ENCODE measurements around the gene GULP1. TPM values are rescaled to one million over a fixed set of nuclear protein-coding genes. Genes with fewer than 3 reads are reported as not detected.

Gene GULP1
- total RNA-seq, 2 donors from 2014 or later = 15.3 to 26.5 TPM

GRCh38 chr2:188481474-188481873 lies 189.8 kb downstream of the GULP1 start:
- Mint-ChIP-seq H3K4me1 (peaks cover 22% of the 10 kb centered on the region), H3K36me3 (ENCODE audit: low read depth) (no peaks in the 10 kb centered on the region), H3K27me3 (ENCODE audit: insufficient read depth) (peaks cover 13% of the 10 kb centered on the region), H3K27ac (no peak overlapping the region), H3K4me3 (no peak overlapping the region), H3K9me3 (no peaks in the 10 kb centered on the region)
- H3K4me1 ChIP-seq (ENCODE audit: control insufficient read depth, insufficient read depth, low read length) = no peaks in the 10 kb centered on the region
- H3K27me3 ChIP-seq (ENCODE audit: control insufficient read depth, insufficient read depth, low read length, poor library complexity, severe bottlenecking) = peaks cover 27% of the 10 kb centered on the region
- no peak overlapping the region for H3K4me3 ChIP-seq (ENCODE audit: low read length)
- H3K27ac ChIP-seq (ENCODE audit: low read depth, low read length) = no peak overlapping the region
- TF ChIP-seq CTCF (conservative IDR thresholded peaks at IDR 0.05) = no peak
- H3K36me3 ChIP-seq (ENCODE audit: control insufficient read depth, insufficient read depth, low read length) = no peaks in the 10 kb centered on the region
- H3K9ac ChIP-seq (ENCODE audit: extremely low read depth, low read length, poor library complexity, severe bottlenecking) = no peak overlapping the region
- no peaks in the 10 kb centered on the region for H3K9me3 ChIP-seq (ENCODE audit: control insufficient read depth, low read length)
- no peak for DNase-seq
- 93 to 100% methylated on average over 2 of the region's 2 CpGs for WGBS, 2 experiments (ENCODE audit: insufficient coverage in 1 of 2, insufficient read length in 1 of 2)

DNA sequence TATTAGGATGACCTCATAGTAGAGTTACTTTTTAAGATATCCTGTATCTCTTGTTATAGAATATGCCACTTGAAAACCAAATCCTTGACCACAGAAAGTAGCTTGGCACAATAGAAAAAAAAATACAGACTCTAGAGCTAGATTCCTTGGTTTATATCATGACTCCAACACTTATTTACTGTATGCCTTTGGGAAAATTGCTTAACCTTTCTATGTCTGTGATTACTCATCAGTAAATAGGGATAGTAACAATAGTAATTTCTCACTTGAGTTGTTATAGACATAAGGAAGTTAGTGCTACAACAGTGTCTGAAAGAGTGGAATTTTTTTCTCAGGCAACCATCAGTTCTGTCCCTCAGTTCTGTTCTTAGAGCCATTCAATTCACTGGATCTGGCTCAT lies 193.8 kb downstream of the GULP1 start:
- no peak for TF ChIP-seq CTCF (conservative IDR thresholded peaks at IDR 0.05)
- Histone ChIP-seq H3K9me3 (ENCODE audit: control insufficient read depth, low read length) (no peaks in the 10 kb centered on the region), H3K9ac (ENCODE audit: extremely low read depth, low read length, poor library complexity, severe bottlenecking) (no peak overlapping the region), H3K4me3 (ENCODE audit: low read length) (no peak overlapping the region), H3K27ac (ENCODE audit: low read depth, low read length) (no peak overlapping the region), H3K4me1 (ENCODE audit: control insufficient read depth, insufficient read depth, low read length) (no peaks in the 10 kb centered on the region), H3K27me3 (ENCODE audit: control insufficient read depth, insufficient read depth, low read length, poor library complexity, severe bottlenecking) (peaks cover 64% of the 10 kb centered on the region), H3K36me3 (ENCODE audit: control insufficient read depth, insufficient read depth, low read length) (no peaks in the 10 kb centered on the region)
- peaks cover 17% of the 10 kb centered on the region for H3K27me3 Mint-ChIP-seq (ENCODE audit: insufficient read depth)
- DNase-seq = no peak
- H3K4me1 Mint-ChIP-seq = peaks cover 4% of the 10 kb centered on the region
- no peak overlapping the region for H3K4me3 Mint-ChIP-seq
- no peaks in the 10 kb centered on the region for H3K9me3 Mint-ChIP-seq
- no peaks in the 10 kb centered on the region for H3K36me3 Mint-ChIP-seq (ENCODE audit: low read depth)
- H3K27ac Mint-ChIP-seq = no peak overlapping the region

DNA sequence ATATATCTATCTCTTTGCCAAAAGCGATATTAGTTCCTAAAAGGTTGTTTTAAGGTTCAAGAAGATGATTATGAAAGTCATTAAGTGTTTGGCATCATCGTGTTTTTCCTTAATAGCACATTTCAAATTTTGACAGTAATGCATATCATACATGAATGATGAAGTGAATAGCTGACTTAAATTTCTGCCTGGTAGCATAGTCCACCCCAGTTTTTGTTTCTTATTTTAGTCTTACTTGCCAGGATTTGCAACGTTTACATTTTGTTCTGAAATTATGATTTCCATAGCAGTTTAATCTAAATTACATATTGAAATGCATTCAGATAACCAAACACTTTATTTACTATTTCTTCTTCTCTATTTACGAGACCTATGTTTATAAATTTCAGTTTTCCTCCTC lies 201.1 kb downstream of the GULP1 start:
- Mint-ChIP-seq H3K27me3 (ENCODE audit: insufficient read depth) (peaks cover 22% of the 10 kb centered on the region), H3K9me3 (no peaks in the 10 kb centered on the region), H3K27ac (no peak overlapping the region), H3K4me1 (peaks cover 27% of the 10 kb centered on the region), H3K36me3 (ENCODE audit: low read depth) (no peaks in the 10 kb centered on the region), H3K4me3 (no peak overlapping the region)
- Histone ChIP-seq H3K9ac (ENCODE audit: extremely low read depth, low read length, poor library complexity, severe bottlenecking) (no peak overlapping the region), H3K27ac (ENCODE audit: low read depth, low read length) (no peak overlapping the region), H3K9me3 (ENCODE audit: control insufficient read depth, low read length) (no peaks in the 10 kb centered on the region), H3K27me3 (ENCODE audit: control insufficient read depth, insufficient read depth, low read length, poor library complexity, severe bottlenecking) (peaks cover 67% of the 10 kb centered on the region), H3K36me3 (ENCODE audit: control insufficient read depth, insufficient read depth, low read length) (no peaks in the 10 kb centered on the region), H3K4me1 (ENCODE audit: control insufficient read depth, insufficient read depth, low read length) (peaks cover 15% of the 10 kb centered on the region), H3K4me3 (ENCODE audit: low read length) (no peak overlapping the region)
- 99 to 100% methylated on average over 1 to 4 of the region's 4 CpGs for WGBS, 2 experiments (ENCODE audit: insufficient coverage in 1 of 2, insufficient read length in 1 of 2)
- no peak for DNase-seq
- TF ChIP-seq CTCF (conservative IDR thresholded peaks at IDR 0.05) = no peak

Measured in endodermal cell (in vitro differentiated cells).